Fibroblast of the conjunctiva (primary cell): ENCODE results near the gene TMEM132E.

ENCODE experiments used
- DNase-seq: peaks from one replicate; pipeline ENCODE4 v3.0.0-alpha.2; 2010; ENCODE audit warnings: low read depth

The TMEM132E gene

GRCh38 chr17:34634551-34635160, 55.3 kb downstream of the TMEM132E start:
- DNase-seq = no peak

GRCh38 chr17:34635876-34636275, 56.5 kb downstream of the TMEM132E start:
- no peak for DNase-seq

- DNase-seq = no peak
These were observed 57.7 kb downstream of the TMEM132E start for GRCh38 chr17:34637041-34637547.

GRCh38 chr17:34637548-34638525, 58.5 kb downstream of the TMEM132E start:
- DNase-seq = peak; percentile 48

GRCh38 chr17:34638526-34639260, 59.3 kb downstream of the TMEM132E start:
- DNase-seq = no peak

GRCh38 chr17:34639706-34640425, 60.5 kb downstream of the TMEM132E start:
- DNase-seq = no peak

- DNase-seq = no peak
These were observed 62.0 kb downstream of the TMEM132E start for GRCh38 chr17:34641368-34641767.

GRCh38 chr17:34644941-34645550, 65.7 kb downstream of the TMEM132E start:
- no peak for DNase-seq

GRCh38 chr17:34645594-34645993, 66.2 kb downstream of the TMEM132E start:
- DNase-seq = no peak

- DNase-seq = no peak
These were observed 68.1 kb downstream of the TMEM132E start for GRCh38 chr17:34647511-34647910.

- DNase-seq = no peak
These were observed 70.8 kb downstream of the TMEM132E start for GRCh38 chr17:34650051-34650750.

- no peak for DNase-seq
These were observed 72.0 kb downstream of the TMEM132E start for GRCh38 chr17:34651402-34651811.

- DNase-seq = no peak
These were observed 72.7 kb downstream of the TMEM132E start for GRCh38 chr17:34652021-34652555.

- DNase-seq = no peak
These were observed 74.1 kb downstream of the TMEM132E start for GRCh38 chr17:34653511-34653910.

GRCh38 chr17:34654276-34654880, 75.0 kb downstream of the TMEM132E start:
- no peak for DNase-seq

GRCh38 chr17:34654881-34655276, 75.5 kb downstream of the TMEM132E start:
- DNase-seq = no peak

- DNase-seq = no peak
These were observed 77.4 kb downstream of the TMEM132E start for GRCh38 chr17:34656801-34657200.

- no peak for DNase-seq
These were observed 79.6 kb downstream of the TMEM132E start for GRCh38 chr17:34658811-34659560.

- DNase-seq = no peak
These were observed 84.3 kb downstream of the TMEM132E start for GRCh38 chr17:34663714-34664113.
